Neural progenitor cell (in vitro differentiated cells): ENCODE measurements around the gene SLC6A17. TPM values are rescaled to one million over a fixed set of nuclear protein-coding genes. Genes with fewer than 3 reads are reported as not detected.
A peak's percentile ranks its signal among the peaks of the same experiment; 100 is the strongest.

Experiments
- DNase-seq: peaks from one replicate; pipeline ENCODE4 v3.0.0-alpha.2; 2016; ENCODE audit warnings: low spot score
- H2AFZ ChIP-seq: fragments of 200-600 bp; sonication (generic); replicated peaks from 2 replicates; pipeline ENCODE4 v1.6.1; 2016; ENCODE audit warnings: antibody characterized with exemption
- H3F3A ChIP-seq: fragments of 200-600 bp; sonication (generic); 2 replicates; pipeline ENCODE4 v1.6.1; 2016; ENCODE audit warnings: antibody characterized with exemption, low read depth
- H3K27ac ChIP-seq: fragments of 200-600 bp; sonication (generic); 2 replicates; pipeline ENCODE4 v1.5.1; 2016; ENCODE audit warnings: mild to moderate bottlenecking
- H3K27me3 ChIP-seq: fragments of 200-600 bp; sonication (generic); 2 replicates; pipeline ENCODE4 v1.6.1; 2016; ENCODE audit warnings: mild to moderate bottlenecking, moderate library complexity
- H3K36me3 ChIP-seq: fragments of 200-600 bp; sonication (generic); 2 replicates; pipeline ENCODE4 v1.5.1; 2016
- H3K4me1 ChIP-seq: fragments of 200-600 bp; sonication (generic); 2 replicates; pipeline ENCODE4 v1.6.1; 2016; ENCODE audit warnings: mixed run types
- H3K4me2 ChIP-seq: fragments of 200-600 bp; sonication (generic); 2 replicates; pipeline ENCODE4 v1.6.1; 2016
- H3K4me3 ChIP-seq: fragments of 200-600 bp; sonication (generic); 2 replicates; pipeline ENCODE4 v1.5.1; 2016
- H3K79me2 ChIP-seq: fragments of 200-600 bp; sonication (generic); 2 replicates; pipeline ENCODE4 v1.6.1; 2016; ENCODE audit warnings: low read depth
- H3K9ac ChIP-seq: fragments of 200-600 bp; sonication (generic); 2 replicates; pipeline ENCODE4 v1.6.1; 2016
- H3K9me3 ChIP-seq: fragments of 200-600 bp; sonication (generic); 2 replicates; pipeline ENCODE4 v1.5.1; 2016; ENCODE audit warnings: low read depth
- H4K20me1 ChIP-seq: fragments of 200-600 bp; sonication (generic); 2 replicates; pipeline ENCODE4 v1.6.1; 2016; ENCODE audit warnings: low read depth
- H3K27ac Mint-ChIP-seq: 3 replicates; pipeline ENCODE4 v1.8.0; 2021; ENCODE audit warnings: mixed read lengths
- H3K27me3 Mint-ChIP-seq: 2 replicates; pipeline ENCODE4 v1.8.0; 2022; ENCODE audit warnings: low read depth, mild to moderate bottlenecking, inconsistent platforms, moderate library complexity, mixed read lengths; ENCODE audit not compliant: insufficient read depth
- H3K36me3 Mint-ChIP-seq: 3 replicates; pipeline ENCODE4 v1.8.0; 2021; ENCODE audit warnings: mixed read lengths
- H3K4me1 Mint-ChIP-seq: 3 replicates; pipeline ENCODE4 v1.8.0; 2021; ENCODE audit warnings: mixed read lengths
- H3K4me3 Mint-ChIP-seq: 3 replicates; pipeline ENCODE4 v1.8.0; 2021; ENCODE audit warnings: mild to moderate bottlenecking, moderate library complexity, mixed read lengths
- H3K9me3 Mint-ChIP-seq: 3 replicates; pipeline ENCODE4 v1.8.0; 2020; ENCODE audit warnings: mixed read lengths
- EZH2 ChIP-seq: fragments of 200-600 bp; sonication (generic); IDR thresholded peaks from 2 replicates; pipeline ENCODE4 v1.6.1; 2017; ENCODE audit warnings: antibody characterized with exemption, mild to moderate bottlenecking, moderate library complexity
- EZH2phosphoT487 ChIP-seq: fragments of 200-600 bp; sonication (generic); IDR thresholded peaks from 2 replicates; pipeline ENCODE4 v1.6.1; 2017; ENCODE audit warnings: antibody characterized with exemption
- total RNA-seq: library from RNA; depleted of rRNA; stranded (reverse); fragments of >200 nt; gene quantifications from 2 replicates; pipeline ENCODE4 v1.2.3, GENCODE V29; 2015; ENCODE audit warnings: low replicate concordance
- TF ChIP-seq, protein P1 (sequence below): fragments of 200-600 bp; sonication (generic); IDR thresholded peaks from 2 replicates; pipeline ENCODE4 v1.5.1; 2017; ENCODE audit warnings: antibody characterized with exemption, mild to moderate bottlenecking

Gene SLC6A17
- total RNA-seq, 1 donor from 2014 or later, result not detected

DNA sequence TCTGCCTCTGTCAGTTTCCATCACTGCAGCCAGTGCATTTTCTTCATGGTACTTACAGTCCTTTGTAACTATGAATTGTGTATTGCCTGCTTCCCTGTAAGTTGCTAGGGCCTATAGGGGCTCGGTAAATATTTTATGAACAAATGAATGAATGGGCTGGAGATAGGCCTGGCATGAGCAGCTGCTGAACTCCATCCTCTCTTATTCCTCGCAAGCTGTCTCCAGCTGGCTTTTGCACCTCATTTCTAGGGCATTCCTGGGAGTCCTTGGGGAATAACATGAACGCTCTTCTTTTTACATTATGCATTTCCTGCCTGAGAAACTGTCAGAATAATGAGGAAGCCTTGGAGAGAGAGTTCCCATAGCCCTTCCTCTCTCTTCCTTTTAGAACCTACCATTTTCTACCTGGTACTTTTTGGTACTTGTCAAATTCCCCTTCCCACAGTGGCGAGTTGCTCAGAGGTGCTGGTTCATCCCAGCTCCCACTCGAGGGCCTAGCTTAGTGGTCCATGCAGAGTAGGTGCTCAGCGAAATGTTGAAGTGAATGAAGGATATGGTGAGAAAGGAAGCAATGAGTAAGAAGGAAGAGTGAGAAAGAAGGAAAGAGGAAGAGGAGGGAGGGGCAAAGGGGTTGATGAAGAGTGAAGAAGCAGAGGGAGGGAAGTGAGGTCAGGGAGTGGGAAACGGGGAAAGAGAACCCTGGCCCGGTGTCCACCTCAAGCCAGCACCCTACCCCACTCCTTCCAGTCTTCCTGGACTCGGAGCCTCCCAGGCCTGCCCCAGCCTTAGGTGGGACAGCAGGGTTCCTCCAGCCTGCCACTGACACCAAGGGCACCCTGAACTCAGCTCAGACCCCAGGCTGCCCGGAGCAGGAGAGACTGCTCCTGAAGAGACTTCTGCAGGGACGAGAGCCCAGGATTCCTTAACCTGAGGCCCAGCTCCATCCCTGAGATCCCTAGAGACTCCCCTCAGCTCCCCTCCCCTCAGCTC is 89.4 kb downstream of the SLC6A17 start:
- Mint-ChIP-seq H3K4me1 (peaks cover 49% of the 10 kb centered on the region), H3K9me3 (no peaks in the 10 kb centered on the region), H3K27me3 (peaks cover 13% of the 10 kb centered on the region), H3K4me3 (no peak overlapping the region), H3K36me3 (no peaks in the 10 kb centered on the region), H3K27ac (peak overlapping the region; percentile 48)
- no peak overlapping the region for H3K4me2 ChIP-seq
- no peak for DNase-seq
- H2AFZ ChIP-seq, result no peak overlapping the region
- no peaks in the 10 kb centered on the region for H4K20me1 ChIP-seq
- H3K4me1 ChIP-seq, result peaks cover 31% of the 10 kb centered on the region
- H3K27ac ChIP-seq, result no peak overlapping the region
- no peaks in the 10 kb centered on the region for H3K79me2 ChIP-seq
- H3K36me3 ChIP-seq, result no peaks in the 10 kb centered on the region
- TF ChIP-seq, protein P1, sequence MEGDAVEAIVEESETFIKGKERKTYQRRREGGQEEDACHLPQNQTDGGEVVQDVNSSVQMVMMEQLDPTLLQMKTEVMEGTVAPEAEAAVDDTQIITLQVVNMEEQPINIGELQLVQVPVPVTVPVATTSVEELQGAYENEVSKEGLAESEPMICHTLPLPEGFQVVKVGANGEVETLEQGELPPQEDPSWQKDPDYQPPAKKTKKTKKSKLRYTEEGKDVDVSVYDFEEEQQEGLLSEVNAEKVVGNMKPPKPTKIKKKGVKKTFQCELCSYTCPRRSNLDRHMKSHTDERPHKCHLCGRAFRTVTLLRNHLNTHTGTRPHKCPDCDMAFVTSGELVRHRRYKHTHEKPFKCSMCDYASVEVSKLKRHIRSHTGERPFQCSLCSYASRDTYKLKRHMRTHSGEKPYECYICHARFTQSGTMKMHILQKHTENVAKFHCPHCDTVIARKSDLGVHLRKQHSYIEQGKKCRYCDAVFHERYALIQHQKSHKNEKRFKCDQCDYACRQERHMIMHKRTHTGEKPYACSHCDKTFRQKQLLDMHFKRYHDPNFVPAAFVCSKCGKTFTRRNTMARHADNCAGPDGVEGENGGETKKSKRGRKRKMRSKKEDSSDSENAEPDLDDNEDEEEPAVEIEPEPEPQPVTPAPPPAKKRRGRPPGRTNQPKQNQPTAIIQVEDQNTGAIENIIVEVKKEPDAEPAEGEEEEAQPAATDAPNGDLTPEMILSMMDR, result no peak
- no peak for TF ChIP-seq EZH2
- no peak for TF ChIP-seq EZH2phosphoT487
- H3K27me3 ChIP-seq, result no peaks in the 10 kb centered on the region
- no peak overlapping the region for H3K9ac ChIP-seq
- no peaks in the 10 kb centered on the region for H3K9me3 ChIP-seq
- H3K4me3 ChIP-seq, result no peak overlapping the region
- peaks cover 6% of the 10 kb centered on the region for H3F3A ChIP-seq

DNA sequence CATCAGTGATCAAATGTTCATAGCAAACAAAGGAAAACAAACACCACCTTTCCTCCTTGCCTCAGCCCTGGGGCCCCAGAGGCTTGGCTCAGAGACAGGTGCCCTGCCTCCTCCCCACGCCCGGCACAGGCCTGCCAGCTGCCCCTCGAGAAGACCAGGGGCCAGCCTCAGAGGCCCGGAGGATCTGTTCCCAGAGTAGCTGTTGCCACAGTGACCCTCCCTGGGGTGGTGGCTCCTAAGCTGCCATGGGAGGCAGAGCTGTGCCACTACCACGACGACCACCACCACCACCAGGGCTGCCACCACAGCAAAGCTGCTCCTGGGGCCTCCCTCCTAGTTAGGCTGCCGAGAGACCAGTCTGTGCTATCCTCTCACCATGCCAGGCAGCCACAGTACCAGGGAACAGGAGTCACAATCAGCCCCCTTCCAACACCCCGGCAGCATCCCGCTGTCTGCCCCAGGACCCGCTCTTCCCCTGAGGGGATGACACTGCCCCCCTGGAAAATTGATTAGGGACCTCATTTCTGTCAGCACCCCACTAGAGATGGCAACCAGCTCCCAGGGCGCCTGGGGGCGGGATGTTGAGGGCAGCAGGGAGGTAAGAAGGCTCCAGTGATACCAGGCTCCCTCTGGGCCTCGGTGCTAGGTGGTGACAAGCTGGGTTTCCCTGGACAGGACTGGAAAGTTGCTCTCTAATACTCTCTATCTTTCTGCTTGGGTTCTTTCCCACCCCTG is 90.3 kb downstream of the SLC6A17 start:
- no peaks in the 10 kb centered on the region for H3K27me3 ChIP-seq
- TF ChIP-seq, protein P1, result no peak
- TF ChIP-seq EZH2, result no peak
- no peak for TF ChIP-seq EZH2phosphoT487
- peaks cover 6% of the 10 kb centered on the region for H3F3A ChIP-seq
- no peaks in the 10 kb centered on the region for H3K9me3 ChIP-seq
- peaks cover 26% of the 10 kb centered on the region for H3K4me1 ChIP-seq
- no peak overlapping the region for H3K9ac ChIP-seq
- H3K27me3 Mint-ChIP-seq, result peaks cover 11% of the 10 kb centered on the region
- H3K79me2 ChIP-seq, result no peaks in the 10 kb centered on the region
- H3K36me3 Mint-ChIP-seq, result no peaks in the 10 kb centered on the region
- H3K4me3 ChIP-seq, result no peak overlapping the region
- peak; percentile 34 for DNase-seq
- no peak overlapping the region for H3K27ac ChIP-seq
- no peak overlapping the region for H3K4me3 Mint-ChIP-seq
- H2AFZ ChIP-seq, result no peak overlapping the region
- peaks cover 42% of the 10 kb centered on the region for H3K4me1 Mint-ChIP-seq
- H3K9me3 Mint-ChIP-seq, result no peaks in the 10 kb centered on the region
- no peak overlapping the region for H3K27ac Mint-ChIP-seq
- no peaks in the 10 kb centered on the region for H4K20me1 ChIP-seq
- no peaks in the 10 kb centered on the region for H3K36me3 ChIP-seq
- H3K4me2 ChIP-seq, result no peak overlapping the region

DNA sequence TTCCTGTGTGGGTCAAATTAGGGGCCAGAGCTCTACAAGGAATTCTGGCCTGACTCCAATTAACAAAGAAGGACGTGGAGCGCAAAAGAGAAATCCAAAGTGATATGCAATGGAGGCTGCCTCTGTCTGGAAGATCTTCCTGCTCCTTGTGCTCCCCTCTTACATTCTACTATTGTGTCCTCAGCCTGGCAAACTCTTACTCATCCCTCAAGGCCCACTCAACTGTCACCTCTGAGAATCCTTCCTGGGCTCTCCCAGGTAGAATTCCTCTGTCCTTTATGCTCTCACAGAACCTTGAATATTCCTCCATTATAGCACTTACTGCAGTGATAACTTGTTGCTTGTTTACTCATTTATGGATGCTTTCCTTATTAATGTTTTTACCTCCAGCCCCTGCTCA is 91.2 kb downstream of the SLC6A17 start:
- TF ChIP-seq EZH2phosphoT487, result no peak
- TF ChIP-seq EZH2, result no peak
- TF ChIP-seq, protein P1, result no peak
- H3K4me1 Mint-ChIP-seq, result peaks cover 36% of the 10 kb centered on the region
- no peak overlapping the region for H3K9ac ChIP-seq
- H3K27me3 Mint-ChIP-seq, result peaks cover 17% of the 10 kb centered on the region
- H3F3A ChIP-seq, result peaks cover 6% of the 10 kb centered on the region
- H3K36me3 ChIP-seq, result no peaks in the 10 kb centered on the region
- no peak overlapping the region for H2AFZ ChIP-seq
- no peak overlapping the region for H3K27ac Mint-ChIP-seq
- no peak overlapping the region for H3K4me3 Mint-ChIP-seq
- H3K9me3 Mint-ChIP-seq, result no peaks in the 10 kb centered on the region
- no peaks in the 10 kb centered on the region for H4K20me1 ChIP-seq
- peaks cover 24% of the 10 kb centered on the region for H3K4me1 ChIP-seq
- no peak overlapping the region for H3K4me3 ChIP-seq
- H3K27me3 ChIP-seq, result no peaks in the 10 kb centered on the region
- no peak overlapping the region for H3K27ac ChIP-seq
- no peaks in the 10 kb centered on the region for H3K79me2 ChIP-seq
- no peak overlapping the region for H3K4me2 ChIP-seq
- H3K36me3 Mint-ChIP-seq, result no peaks in the 10 kb centered on the region
- no peak for DNase-seq
- H3K9me3 ChIP-seq, result no peaks in the 10 kb centered on the region
